ENCODE data around the gene TAPBP. TPM values are rescaled to one million over a fixed set of nuclear protein-coding genes. Genes with fewer than 3 reads are reported as not detected.
A peak's percentile ranks its signal among the peaks of the same experiment; 100 is the strongest.

Gene TAPBP
- total and polyA plus RNA-seq, 9 of the 15 experiments (the other 6 are each of a cell fraction or from before 2014, with no cell fraction given), result 5.6 to 74.0 (median 22.3) TPM

GRCh38 chr6:33299237-33299944 is 14.5 kb downstream of the TAPBP start (continued):
- no peak for TF ChIP-seq ZNF408 (CRISPR knock-in tag; IDR thresholded peaks at IDR 0.05; ENCODE audit: low read depth)
- TF ChIP-seq RAD51 (IDR thresholded peaks at IDR 0.05; ENCODE audit: borderline replicate concordance, low read depth), result no peak
- peak; percentile 73; the same call in 1 of the 2 replicates for TF ChIP-seq SMARCE1 (IDR thresholded peaks at IDR 0.05)
- no peak for TF ChIP-seq EHMT2 (IDR thresholded peaks at IDR 0.05)
- TF ChIP-seq SMAD4 (CRISPR knock-in tag; conservative IDR thresholded peaks at IDR 0.05), result peak; percentile 78
- TF ChIP-seq, protein P1, sequence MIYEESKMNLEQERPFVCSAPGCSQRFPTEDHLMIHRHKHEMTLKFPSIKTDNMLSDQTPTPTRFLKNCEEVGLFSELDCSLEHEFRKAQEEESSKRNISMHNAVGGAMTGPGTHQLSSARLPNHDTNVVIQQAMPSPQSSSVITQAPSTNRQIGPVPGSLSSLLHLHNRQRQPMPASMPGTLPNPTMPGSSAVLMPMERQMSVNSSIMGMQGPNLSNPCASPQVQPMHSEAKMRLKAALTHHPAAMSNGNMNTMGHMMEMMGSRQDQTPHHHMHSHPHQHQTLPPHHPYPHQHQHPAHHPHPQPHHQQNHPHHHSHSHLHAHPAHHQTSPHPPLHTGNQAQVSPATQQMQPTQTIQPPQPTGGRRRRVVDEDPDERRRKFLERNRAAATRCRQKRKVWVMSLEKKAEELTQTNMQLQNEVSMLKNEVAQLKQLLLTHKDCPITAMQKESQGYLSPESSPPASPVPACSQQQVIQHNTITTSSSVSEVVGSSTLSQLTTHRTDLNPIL (CRISPR knock-in tag; IDR thresholded peaks at IDR 0.05), result no peak
- TF ChIP-seq, protein P2, sequence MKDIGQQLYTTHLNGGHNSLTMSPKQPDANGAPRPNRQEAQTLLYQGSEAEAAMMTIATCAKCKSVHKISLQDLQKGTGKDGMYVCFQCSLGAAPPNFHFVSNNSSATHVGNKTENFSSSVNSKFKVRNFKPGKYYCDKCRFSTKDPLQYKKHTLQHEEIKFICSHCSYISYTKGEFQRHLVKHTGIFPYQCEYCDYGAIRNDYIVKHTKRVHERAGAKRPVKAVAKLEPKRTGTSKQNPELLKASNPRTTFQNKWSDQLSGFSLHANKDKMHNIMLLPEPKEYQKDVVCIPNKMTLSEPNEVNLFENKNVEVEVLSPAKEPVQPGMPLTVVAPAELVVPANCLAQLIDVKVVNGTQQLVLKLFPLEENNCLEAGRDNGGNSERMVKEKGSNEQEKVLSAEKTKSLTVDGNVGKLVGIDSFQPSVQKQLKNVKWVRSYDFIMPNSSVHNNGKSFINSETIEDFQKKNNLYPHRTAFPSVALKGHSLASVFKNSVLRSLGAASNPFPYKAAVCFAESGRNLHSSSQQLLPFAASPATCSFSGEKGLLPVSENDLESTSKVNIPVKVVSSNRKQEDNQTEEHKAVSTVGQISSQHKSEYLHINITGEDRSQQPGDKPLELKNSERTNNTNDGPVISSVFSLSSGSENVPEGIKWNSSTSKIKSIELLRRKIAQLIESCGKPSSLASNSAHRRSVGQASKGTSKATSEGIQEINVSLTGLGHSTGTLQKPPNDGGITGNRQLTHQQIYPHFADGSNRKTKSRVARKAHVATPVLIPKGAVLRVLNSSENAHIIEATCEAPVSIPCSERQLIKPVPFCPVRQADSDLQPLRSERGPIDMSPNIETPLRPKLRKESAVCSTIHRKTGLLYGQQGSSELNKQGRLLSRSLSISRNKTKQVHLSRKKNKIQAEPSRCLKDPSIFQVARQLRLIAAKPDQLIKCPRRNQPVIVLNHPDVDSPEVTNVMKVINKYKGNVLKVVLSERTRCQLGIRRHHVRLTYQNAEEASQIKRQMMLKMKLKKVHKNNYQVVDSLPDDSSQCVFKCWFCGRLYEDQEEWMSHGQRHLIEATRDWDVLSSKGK (CRISPR knock-in tag; IDR thresholded peaks at IDR 0.05), result no peak
- 0 out of 2 replicates have a peak, but pooled peaks have one; percentile 15 for TF ChIP-seq ZNF347 (CRISPR knock-in tag; IDR thresholded peaks at IDR 0.05; ENCODE audit: low read depth)
- no peak for TF ChIP-seq ZBTB34 (CRISPR knock-in tag; IDR thresholded peaks at IDR 0.05)
- no peak for TF ChIP-seq POU5F1 (IDR thresholded peaks at IDR 0.05; ENCODE audit: borderline replicate concordance, low read depth, low read length, partially characterized antibody)
- TF ChIP-seq, protein P3, sequence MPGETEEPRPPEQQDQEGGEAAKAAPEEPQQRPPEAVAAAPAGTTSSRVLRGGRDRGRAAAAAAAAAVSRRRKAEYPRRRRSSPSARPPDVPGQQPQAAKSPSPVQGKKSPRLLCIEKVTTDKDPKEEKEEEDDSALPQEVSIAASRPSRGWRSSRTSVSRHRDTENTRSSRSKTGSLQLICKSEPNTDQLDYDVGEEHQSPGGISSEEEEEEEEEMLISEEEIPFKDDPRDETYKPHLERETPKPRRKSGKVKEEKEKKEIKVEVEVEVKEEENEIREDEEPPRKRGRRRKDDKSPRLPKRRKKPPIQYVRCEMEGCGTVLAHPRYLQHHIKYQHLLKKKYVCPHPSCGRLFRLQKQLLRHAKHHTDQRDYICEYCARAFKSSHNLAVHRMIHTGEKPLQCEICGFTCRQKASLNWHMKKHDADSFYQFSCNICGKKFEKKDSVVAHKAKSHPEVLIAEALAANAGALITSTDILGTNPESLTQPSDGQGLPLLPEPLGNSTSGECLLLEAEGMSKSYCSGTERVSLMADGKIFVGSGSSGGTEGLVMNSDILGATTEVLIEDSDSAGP (CRISPR knock-in tag; IDR thresholded peaks at IDR 0.05), result no peak
- peak; percentile 98 for TF ChIP-seq POLR2B (IDR thresholded peaks at IDR 0.05; ENCODE audit: low read depth, partially characterized antibody)
- TF ChIP-seq, protein P4, sequence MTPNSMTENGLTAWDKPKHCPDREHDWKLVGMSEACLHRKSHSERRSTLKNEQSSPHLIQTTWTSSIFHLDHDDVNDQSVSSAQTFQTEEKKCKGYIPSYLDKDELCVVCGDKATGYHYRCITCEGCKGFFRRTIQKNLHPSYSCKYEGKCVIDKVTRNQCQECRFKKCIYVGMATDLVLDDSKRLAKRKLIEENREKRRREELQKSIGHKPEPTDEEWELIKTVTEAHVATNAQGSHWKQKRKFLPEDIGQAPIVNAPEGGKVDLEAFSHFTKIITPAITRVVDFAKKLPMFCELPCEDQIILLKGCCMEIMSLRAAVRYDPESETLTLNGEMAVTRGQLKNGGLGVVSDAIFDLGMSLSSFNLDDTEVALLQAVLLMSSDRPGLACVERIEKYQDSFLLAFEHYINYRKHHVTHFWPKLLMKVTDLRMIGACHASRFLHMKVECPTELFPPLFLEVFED (CRISPR knock-in tag; conservative IDR thresholded peaks at IDR 0.05), result no peak
- no peak for TF ChIP-seq EZH2 (IDR thresholded peaks at IDR 0.05; ENCODE audit: borderline replicate concordance, low read depth, low read length)
- peak; percentile 69 for TF ChIP-seq ZNF263 (CRISPR knock-in tag; IDR thresholded peaks at IDR 0.05; ENCODE audit: borderline replicate concordance)
- no peak; the same call in 1 of the 2 replicates for TF ChIP-seq HSF4 (CRISPR knock-in tag; IDR thresholded peaks at IDR 0.05; ENCODE audit: borderline replicate concordance)

Measured in K562 (cell line).